HS-5 (cell line): Measurements from ENCODE around the gene OSBPL5.
"Not testable (repeated sequence)": the region's sequence is repeated elsewhere in the genome, so short reads cannot be mapped to it uniquely, and the experiment has no call there.

Source experiments
- DNase-seq: peaks from one replicate; pipeline ENCODE4 v3.0.0-alpha.2; 2012; ENCODE audit warnings: low read depth

Gene OSBPL5

GRCh38 chr11:3121416-3121815, 43.7 kb downstream of the OSBPL5 start:
- no peak for DNase-seq

- DNase-seq = no peak
Measured at GRCh38 chr11:3120071-3120792, 44.9 kb downstream of the OSBPL5 start.

GRCh38 chr11:3119141-3119821, 45.8 kb downstream of the OSBPL5 start:
- no peak for DNase-seq

GRCh38 chr11:3115321-3115720, 49.8 kb downstream of the OSBPL5 start:
- no peak for DNase-seq

GRCh38 chr11:3113661-3114060, 51.4 kb downstream of the OSBPL5 start:
- not testable (repeated sequence) for DNase-seq

- no peak for DNase-seq
Measured at GRCh38 chr11:3111919-3112690, 53.0 kb downstream of the OSBPL5 start.

- no peak for DNase-seq
Measured at GRCh38 chr11:3111466-3111865, 53.6 kb downstream of the OSBPL5 start.

- no peak for DNase-seq
Measured at GRCh38 chr11:3109921-3110706, 55.0 kb downstream of the OSBPL5 start.

- no peak for DNase-seq
Measured at GRCh38 chr11:3109434-3109833, 55.7 kb downstream of the OSBPL5 start.

- DNase-seq = no peak
Measured at GRCh38 chr11:3108183-3108721, 56.9 kb downstream of the OSBPL5 start.

GRCh38 chr11:3107608-3108182, 57.4 kb downstream of the OSBPL5 start:
- no peak for DNase-seq

GRCh38 chr11:3106736-3107524, 58.2 kb downstream of the OSBPL5 start:
- no peak for DNase-seq

- DNase-seq = no peak
Measured at GRCh38 chr11:3105791-3106735, 59.0 kb downstream of the OSBPL5 start.

- DNase-seq = no peak
Measured at GRCh38 chr11:3104961-3105790, 59.9 kb downstream of the OSBPL5 start.

- DNase-seq = no peak
Measured at GRCh38 chr11:3104051-3104714, 60.9 kb downstream of the OSBPL5 start.

GRCh38 chr11:3103076-3103475, 62.0 kb downstream of the OSBPL5 start:
- DNase-seq = no peak

GRCh38 chr11:3102641-3102921, 62.5 kb downstream of the OSBPL5 start:
- DNase-seq = no peak

- no peak for DNase-seq
Measured at GRCh38 chr11:3101921-3102640, 63.0 kb downstream of the OSBPL5 start.
